GM18870 (cell line): ENCODE data around the gene PNMA8C.
"Not testable (repeated sequence)": the region's sequence is repeated elsewhere in the genome, so short reads cannot be mapped to it uniquely, and the experiment has no call there.

Source experiments
- ATAC-seq: cut with Tn5 transposase; IDR thresholded peaks from one replicate; pipeline ENCODE4 v1.9.1; 2021; ENCODE audit warnings: moderate library complexity; ENCODE audit not compliant: unreplicated experiment

Gene PNMA8C

GRCh38 chr19:46411925-46412649 is 16.6 kb downstream of the PNMA8C start:
- ATAC-seq, result no peak

GRCh38 chr19:46411088-46411924 is 17.4 kb downstream of the PNMA8C start:
- ATAC-seq, result no peak

- ATAC-seq, result no peak
These were observed 18.3 kb downstream of the PNMA8C start for GRCh38 chr19:46410205-46411087.

GRCh38 chr19:46409191-46409590 is 19.5 kb downstream of the PNMA8C start:
- ATAC-seq, result no peak

- ATAC-seq, result no peak
These were observed 20.1 kb downstream of the PNMA8C start for GRCh38 chr19:46408664-46409039.

- no peak for ATAC-seq
These were observed 20.7 kb downstream of the PNMA8C start for GRCh38 chr19:46407856-46408663.

- no peak for ATAC-seq
These were observed 21.8 kb downstream of the PNMA8C start for GRCh38 chr19:46406976-46407375.

- ATAC-seq, result no peak
These were observed 23.8 kb downstream of the PNMA8C start for GRCh38 chr19:46404753-46405468.

- ATAC-seq, result no peak
These were observed 24.5 kb downstream of the PNMA8C start for GRCh38 chr19:46404055-46404752.

- ATAC-seq, result no peak
These were observed 26.0 kb downstream of the PNMA8C start for GRCh38 chr19:46402725-46403124.

GRCh38 chr19:46397801-46398479 is 30.8 kb downstream of the PNMA8C start:
- not testable (repeated sequence) for ATAC-seq

GRCh38 chr19:46394402-46394797 is 34.3 kb downstream of the PNMA8C start:
- ATAC-seq, result no peak

- no peak for ATAC-seq
These were observed 35.0 kb downstream of the PNMA8C start for GRCh38 chr19:46393456-46394401.

GRCh38 chr19:46392837-46393236 is 35.9 kb downstream of the PNMA8C start:
- ATAC-seq, result no peak

- no peak for ATAC-seq
These were observed 36.4 kb downstream of the PNMA8C start for GRCh38 chr19:46392252-46392801.

GRCh38 chr19:46391296-46392251 is 37.2 kb downstream of the PNMA8C start:
- ATAC-seq, result no peak
